AG08396 (cell line): Measurements from ENCODE around the gene CREB3.

Experiments
- DNase-seq: peaks from one replicate; pipeline ENCODE4 v3.0.0; 2012; ENCODE audit warnings: low spot score, mixed read lengths

Gene CREB3

DNA sequence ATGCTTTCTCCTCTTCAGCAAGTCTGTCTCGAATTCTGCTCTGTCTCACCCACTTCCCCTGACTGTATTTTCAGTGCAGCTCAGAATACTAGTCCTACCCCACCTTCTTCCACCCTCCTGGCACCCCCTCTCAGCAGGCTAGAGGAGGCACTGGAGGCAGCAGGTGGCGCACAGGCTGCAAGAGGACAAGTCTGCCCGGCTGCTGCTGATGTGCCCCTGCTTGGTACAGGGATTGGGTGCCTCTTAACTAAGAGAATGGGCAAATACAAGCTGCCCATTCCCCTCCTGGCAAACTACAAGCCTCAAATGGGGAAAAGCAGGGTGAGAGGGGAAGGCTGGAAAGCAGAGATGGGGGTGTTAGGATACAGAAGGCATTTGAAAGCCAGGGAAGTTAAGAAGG is 5.5 kb upstream of the CREB3 start:
- peak; percentile 41 for DNase-seq

DNA sequence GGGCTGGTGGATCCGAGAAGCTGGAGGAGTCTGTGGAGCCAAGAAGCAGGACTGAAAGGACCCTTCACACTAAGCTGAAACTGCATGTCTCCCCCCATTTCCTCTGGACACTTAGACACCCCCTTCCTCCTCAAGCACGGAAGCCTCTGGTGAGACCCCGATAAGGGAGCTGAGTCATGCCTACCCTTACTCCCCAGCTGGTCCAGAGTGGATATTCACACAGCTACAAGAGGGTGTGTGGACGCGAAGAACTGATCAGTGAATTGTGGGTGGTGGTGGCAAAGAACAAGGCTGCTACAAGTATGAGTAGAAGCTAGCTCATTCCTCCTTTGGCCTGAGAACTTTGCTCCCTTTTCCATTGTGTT is 4.8 kb upstream of the CREB3 start:
- DNase-seq, result no peak

DNA sequence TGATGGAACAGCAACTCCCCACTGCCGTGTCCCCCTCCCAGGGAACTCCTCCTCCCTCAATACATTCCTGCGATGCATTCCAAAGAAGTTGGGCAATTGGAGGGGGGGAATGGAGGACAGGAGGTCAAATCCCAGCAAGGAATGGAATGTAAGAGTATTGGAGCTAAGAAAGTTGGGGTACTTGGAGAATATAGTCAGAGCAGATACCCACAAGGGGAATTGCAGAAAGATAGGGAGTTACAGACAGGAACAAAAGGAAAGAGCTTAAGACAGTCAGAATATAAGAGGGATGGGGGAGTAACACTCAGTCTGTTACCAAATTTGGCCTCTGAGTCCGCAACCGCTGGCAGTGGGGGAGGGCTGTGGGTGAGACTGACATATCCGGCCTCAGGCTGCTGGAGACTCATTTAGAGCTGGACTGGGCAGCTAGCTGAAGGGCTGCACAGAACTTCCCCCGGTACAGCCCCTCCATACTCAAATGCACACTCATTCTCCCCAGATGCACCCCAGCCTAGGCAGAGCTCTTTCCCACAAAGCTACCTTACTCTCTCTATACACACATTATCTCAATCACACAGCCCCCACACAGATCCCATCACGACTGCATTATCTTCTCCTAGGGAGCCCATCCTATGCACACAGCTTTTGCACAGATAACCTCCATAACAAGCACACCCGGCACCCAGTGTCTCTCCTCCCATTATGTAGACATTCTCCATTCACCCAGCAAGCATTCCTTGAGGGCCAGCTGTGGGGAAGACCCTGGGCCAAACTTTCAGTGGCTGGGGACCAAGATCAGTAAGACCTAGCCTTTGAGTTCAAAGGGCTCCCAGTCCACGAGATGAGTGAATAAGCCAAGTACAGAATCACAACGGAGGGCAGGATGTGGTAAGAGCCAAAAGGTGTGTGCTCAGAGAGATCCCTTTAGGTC is 4.2 kb upstream of the CREB3 start:
- peak; percentile 80 for DNase-seq

DNA sequence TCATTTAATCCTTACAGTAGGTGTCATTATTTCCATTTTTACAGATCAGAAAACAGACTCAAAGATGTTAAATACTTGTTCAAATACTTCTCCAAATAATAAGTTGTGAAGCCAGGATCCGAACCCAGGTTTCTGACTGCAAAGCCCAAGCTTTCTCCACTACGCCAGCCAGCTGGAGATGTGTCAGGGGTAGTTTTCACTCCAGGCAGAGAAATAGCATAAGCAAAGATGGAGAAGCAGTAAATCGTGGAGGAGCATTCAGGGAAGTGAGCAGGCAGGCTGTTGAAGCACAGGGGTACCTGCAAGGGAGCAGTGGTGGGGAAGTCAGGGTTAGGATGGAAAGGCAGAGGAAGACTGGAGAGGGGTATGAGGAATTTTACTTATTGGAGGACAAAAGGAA is 3.4 kb upstream of the CREB3 start:
- DNase-seq, result no peak

DNA sequence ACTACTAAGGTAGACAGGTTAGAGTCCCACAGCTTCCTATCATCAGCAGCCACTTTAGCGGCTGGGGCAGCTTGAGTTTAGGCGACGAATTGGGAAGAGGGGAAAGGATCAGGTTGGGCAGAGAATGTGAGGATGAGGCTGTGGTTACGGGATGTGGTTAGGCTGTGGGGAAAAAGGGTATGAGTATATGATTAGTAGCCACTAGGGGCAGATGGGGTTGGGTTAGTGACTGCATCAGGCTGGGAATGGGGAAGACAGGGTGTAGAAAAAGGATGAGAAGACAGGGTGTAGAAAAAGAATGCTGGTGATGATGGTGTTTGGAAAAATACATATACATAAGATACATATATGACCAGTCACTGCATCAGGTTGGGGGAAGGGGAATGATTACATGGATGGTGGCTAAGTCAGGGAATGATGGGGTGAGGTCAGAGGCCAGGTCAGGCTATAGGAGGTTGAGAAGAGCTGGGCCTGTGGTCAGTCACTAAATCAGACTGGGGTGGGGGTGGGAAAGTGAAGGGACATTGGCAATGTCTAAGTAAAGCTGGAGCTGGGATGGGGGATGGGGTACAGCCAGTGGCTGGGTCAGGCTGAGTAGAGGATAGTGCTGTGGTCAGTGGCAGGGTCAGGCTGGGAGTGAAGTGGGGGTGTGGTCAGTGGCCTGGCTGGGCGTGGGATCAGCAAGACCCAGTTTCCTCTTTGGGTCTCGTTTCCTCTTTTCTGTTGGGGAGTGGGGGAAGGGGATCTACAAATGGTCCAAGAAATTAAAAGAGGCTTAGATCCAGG is 2.6 kb upstream of the CREB3 start:
- DNase-seq, result peak; percentile 86

DNA sequence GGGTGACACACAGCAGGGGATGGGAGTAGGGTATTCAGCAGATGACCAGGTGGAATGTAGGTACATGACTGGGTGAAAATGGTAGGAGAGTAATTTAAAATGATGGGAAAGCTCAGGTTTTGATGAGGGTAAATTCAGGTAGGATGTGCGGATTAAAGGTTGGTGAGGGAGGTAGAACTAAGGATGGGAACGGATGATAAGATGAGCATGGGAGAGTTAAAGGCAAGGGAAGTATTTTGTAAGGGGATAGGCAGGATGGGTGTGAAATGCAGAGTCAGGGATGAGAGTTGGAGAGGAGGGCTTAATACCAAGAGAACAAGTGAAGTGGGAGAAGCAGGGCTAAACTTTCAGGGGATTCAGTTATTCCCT is 2.0 kb upstream of the CREB3 start:
- no peak for DNase-seq

DNA sequence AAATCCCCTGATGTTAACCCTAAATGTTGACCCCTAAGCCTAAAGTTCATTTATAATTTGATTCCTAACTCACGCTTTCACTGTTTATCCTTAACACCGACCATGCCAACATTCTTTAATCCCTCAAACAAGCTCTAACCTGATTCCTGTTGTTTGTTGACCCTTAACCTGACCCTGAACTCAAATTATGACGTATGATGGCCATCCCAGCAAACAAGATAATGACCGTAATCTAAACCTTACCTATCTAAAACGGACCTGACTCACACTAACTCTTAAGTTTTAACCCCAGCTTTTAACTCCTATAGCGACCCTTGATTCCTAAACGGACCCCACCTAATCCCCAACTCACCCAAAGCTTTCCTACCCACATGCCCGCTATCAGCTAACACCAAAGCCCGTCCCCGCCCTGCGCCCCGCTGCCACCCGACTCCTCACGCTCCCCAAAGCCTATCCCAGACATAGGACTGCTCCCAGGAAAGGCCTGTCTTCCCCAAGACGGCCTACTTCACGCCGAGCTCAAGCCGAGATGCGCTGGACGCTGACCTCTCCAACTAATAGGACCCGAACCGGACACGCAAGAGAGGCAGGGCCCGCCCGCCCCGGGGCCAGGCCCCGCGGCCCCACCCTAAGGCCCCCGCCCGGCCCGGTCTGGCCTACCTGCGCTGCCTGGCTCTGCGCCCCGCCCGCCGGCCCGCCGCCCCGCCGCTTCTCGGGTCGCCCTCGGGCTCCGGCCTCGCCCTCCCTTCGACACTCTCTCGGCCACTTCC is 866 bp upstream of the CREB3 start:
- DNase-seq, result no peak

DNA sequence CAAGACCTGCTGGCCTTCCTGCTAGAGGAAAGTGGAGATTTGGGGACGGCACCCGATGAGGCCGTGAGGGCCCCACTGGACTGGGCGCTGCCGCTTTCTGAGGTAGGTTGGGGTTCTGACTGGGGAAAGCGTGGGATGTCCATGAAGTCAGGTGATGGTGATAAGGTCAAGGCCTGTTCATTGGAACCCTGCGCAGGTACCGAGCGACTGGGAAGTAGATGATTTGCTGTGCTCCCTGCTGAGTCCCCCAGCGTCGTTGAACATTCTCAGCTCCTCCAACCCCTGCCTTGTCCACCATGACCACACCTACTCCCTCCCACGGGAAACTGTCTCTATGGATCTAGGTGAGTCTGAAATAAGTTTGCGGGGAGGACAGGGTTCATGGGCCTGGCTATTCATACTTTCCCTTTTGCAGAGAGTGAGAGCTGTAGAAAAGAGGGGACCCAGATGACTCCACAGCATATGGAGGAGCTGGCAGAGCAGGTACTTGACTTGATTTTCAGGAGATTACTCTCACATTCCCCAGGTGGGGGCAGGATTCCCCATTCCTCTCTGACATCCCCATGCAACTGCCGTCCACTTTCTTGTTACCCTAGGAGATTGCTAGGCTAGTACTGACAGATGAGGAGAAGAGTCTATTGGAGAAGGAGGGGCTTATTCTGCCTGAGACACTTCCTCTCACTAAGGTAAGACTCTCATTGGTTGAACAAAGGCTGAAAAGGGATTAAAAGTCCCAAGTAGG is 505 bp downstream of the CREB3 start:
- DNase-seq, result peak; percentile 53

DNA sequence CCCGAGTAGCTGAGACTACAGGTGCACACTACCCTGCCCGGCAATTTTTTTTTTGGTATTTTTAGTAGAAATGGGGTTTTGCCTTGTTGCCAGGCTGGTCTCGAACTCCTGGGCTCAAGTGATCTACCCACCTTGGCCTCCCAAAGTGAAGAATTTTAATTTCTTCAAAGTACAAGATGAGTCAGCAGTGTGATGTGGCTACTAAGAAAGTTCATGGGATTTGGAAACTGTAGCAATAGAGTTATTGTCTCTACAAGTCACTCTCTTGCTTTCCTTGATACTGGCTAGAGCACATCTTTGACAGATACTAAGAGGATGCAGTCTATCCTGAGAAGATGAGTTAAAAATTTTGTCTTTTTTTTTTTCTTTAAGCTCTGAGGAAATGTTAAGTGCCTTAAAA is 1.6 kb downstream of the CREB3 start:
- no peak for DNase-seq

DNA sequence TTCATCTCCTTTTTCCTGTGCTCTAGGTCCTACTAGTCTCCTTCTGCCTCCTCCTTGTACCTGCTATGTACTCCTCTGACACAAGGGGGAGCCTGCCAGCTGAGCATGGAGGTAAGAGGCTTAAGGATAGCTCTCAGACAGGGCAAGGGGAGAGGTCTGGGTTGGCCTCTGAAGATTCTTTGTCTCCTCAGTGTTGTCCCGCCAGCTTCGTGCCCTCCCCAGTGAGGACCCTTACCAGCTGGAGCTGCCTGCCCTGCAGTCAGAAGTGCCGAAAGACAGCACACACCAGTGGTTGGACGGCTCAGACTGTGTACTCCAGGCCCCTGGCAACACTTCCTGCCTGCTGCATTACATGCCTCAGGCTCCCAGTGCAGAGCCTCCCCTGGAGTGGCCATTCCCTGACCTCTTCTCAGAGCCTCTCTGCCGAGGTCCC is 3.8 kb downstream of the CREB3 start:
- DNase-seq, result peak; percentile 73

DNA sequence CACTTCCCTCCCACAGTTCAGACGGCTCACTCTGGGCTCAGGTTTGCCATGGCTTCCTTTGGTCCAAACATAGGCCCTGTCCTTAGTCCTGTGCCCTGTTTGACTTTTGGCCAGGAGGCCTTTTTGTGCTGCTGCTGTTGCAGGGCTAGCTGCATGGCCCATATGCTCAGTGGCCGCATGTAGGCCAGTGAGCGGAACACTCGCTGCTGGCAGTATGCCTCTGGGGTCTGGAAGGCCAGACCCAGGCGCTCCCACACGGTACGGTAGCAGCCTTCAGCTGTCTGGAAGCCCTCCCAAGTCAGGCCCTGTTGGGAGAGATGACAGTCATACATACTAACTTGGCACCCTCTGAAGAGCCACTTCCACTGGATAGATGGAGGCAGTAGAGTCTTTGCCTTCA is 4.7 kb downstream of the CREB3 start:
- DNase-seq, result no peak

DNA sequence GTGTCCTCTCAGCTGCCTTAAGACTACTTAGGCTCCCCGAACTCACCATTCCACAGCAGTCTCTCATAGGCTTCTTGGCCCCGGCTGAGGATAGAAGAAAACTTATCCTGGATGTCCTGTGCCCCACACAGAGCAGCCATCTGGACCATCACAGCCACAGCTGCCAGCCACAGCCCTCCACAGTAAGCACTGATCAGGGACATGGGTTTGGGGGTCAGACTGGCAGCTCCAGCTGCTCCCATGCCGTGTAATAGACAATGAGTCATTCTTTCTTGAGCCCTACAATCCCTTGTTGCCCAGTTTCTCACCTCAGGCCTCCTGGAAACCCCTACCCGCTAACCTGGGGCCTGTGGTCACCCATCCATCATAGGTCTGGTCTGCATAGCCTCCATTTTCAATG is 5.7 kb downstream of the CREB3 start:
- DNase-seq, result no peak

DNA sequence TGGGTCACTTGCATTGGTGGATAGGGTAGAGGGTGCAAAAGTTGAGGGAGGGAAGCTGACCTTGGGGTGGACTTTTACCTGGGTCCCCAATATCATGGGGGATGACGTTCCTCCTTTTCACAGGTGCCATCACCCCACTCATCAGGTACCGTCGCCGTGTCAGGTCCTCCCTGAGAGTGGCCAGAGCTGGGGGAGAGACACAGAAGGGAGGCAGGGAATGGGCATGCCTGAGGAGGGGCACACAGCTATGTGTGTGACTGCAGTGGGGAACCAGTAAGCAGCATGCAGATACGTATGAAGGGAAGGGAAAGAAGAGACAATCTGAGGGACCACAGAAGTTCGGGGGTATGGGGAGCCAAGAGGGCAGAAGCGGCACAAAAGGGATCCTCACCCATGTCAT is 6.5 kb downstream of the CREB3 start:
- no peak for DNase-seq

DNA sequence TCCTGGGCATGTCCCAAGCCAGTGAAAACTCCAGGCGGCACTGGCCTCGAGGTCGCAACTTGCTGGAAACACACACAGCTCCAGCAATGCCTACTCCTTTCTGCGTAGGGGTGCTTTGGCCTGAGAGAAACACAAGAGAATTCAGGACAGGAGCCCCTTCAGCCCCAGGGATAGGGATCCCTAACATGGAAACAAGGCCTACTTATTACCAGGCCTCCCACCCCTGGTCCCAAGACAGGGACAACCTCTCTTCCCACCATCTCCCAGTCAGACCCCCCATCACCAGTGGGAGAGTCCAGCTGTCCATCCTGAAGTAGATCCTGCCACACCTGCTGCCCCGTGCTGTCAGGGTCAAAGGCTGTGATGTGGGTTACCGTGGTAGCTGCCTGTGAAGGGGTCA is 7.8 kb downstream of the CREB3 start:
- no peak for DNase-seq

DNA sequence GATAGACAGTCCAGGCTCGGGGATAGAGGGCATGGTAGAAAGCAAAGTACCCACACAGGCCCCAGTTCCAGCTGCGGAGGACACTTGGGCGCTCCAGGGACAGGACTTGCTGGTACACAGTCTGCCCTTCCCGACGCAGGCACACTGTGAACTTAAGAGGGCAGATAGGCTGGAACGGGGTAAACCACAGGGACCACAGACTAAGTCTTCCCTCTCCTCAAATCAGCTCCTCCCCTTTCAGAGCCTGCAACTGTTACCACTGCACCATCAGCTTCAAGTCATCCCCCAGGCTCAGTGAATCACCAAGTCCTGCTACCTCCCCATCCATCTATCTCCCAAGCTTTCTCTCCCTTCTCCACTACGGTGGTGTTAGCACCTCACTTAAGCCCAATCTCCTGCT is 9.3 kb downstream of the CREB3 start:
- no peak for DNase-seq

DNA sequence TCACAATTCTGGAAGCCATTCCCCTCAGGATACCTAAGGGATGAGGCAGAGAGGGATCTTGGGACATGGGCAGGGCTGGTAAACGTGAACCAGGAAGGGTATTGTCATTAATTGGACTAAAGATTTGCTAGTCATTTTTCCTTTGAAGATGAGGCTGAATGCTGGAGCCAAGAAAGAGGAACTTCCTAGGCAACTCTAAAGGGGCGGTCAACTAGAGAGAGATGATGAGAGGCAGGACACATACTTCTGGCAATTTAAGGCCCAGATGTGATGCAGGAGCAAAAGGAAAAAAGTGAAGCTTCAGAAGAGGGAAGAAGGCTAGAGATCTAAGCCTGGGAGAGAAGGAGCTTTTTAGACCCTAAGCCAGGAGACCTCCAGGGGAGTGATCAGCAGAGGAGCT is 11.0 kb downstream of the CREB3 start:
- no peak for DNase-seq

DNA sequence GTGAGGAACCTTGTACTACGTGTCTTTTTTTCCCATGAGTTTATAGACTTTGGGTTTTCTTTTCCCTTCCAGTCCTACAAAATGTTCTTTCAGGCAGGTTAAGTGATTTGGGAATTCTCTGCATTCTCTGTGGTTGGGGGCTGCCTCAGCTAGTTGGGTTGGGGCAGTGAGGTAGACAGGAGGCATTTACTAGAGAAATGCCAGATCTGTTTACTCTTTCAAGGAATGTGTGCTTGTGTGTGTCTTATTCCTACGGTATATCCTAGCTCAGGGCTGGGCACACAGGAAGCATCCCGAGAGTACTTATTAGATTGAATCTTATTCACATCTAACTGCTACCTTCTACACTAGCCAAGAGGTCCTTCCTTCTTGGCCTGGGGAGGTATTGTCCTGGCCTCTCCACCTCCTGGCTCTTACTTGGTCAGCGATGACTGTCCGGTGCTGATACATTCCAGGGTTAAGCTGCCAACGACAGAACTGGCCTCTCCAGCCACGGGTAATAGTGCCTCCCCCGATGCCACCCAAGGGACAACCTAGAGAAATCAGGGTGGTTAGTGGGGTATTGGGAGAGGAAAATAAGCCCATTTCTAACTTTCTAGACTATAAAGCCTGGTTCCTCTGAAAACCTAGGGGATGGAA is 11.5 kb downstream of the CREB3 start:
- DNase-seq, result no peak

DNA sequence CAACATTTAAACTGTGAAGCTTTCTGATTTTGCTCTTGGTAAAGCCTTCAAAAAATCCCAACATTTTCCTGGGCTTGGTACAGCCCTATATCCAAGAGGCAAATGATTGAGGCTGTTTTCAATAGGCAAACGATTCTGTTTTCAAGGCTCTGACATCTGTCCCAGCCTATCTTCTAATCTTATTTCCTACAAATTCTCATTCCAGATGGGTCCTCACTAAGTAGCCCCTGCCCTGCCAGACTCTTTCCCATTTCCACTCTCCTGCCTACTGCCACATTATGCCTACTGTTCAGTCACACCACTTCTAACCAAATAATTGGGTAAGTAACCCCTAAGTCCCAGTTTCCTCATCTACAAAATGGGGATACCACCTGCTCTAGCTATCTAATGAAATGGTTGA is 13.1 kb downstream of the CREB3 start:
- no peak for DNase-seq

DNA sequence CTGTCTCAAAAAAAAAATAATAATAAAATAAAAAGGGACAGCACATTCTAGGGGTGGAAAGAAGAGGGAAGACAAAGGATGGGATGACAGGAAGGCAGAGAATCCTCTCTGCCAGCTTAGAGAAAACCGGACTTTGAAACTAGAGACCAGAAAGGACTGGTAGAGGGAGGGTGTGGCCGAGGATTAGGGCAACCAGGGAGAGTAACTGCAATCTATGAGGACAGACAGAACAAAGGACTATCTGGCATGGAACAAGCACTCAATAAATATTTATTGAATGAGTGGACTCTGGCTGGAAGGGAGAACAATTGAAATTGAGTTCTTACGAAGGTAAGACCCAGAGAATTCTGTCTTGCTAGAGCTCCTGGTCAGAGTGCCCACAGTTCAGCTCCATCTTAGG is 14.1 kb downstream of the CREB3 start:
- DNase-seq, result no peak

DNA sequence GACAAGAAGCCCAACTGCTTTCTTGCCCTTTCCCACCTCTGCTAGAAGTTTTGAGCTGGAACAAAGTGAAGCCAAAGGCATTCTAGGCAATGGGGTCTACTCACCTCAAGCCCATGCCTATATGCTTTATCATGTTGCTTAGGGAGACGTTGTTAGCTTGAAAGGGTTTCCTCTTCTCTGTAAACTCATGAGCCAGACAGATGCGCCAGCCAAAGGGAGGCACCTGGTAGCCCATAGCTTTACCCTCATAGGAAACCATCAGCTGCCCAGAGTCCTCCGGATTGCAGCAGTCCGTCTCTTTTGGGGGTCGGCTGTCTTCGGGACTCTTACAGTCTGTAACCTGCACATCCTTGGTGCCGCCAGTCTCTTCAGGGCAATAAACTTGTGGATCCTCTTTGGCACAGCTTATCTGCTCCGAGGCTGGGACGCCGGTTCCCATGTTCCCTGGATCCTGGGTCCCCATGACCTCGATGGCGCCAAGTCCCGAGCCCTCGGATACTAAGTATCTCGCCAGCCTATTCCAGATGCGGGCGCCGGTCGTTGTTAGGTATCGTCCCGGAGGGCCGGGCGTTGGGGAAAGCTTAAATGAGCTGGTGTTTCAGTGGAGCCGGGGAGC is 15.9 kb downstream of the CREB3 start:
- no peak for DNase-seq
